Stimulated activated CD8-positive, alpha-beta memory T cell treated with anti-CD3 and anti-CD28 coated beads, Interleukin-7, amount 100 ng/mL, for 48 hours (primary cell): Measurements from ENCODE around the gene PTPRD.

Source experiments
- DNase-seq, 2 donors: peaks; one replicate each; pipeline ENCODE4 v3.0.0-alpha.2; 2020; ENCODE audit warnings: low read depth in 1 of 2; ENCODE audit errors: extremely low read depth in 1 of 2

Gene PTPRD

GRCh38 chr9:8494571-8494970, 2118.2 kb downstream of the PTPRD start:
- no peak for DNase-seq

- DNase-seq: no peak
Observed at GRCh38 chr9:8492679-8493078, 2120.1 kb downstream of the PTPRD start.

GRCh38 chr9:8492024-8492423, 2120.8 kb downstream of the PTPRD start:
- no peak for DNase-seq

- no peak for DNase-seq
Observed at GRCh38 chr9:8491563-8491962, 2121.2 kb downstream of the PTPRD start.

- no peak for DNase-seq
Observed at GRCh38 chr9:8489835-8490234, 2123.0 kb downstream of the PTPRD start.

GRCh38 chr9:8486095-8486494, 2126.7 kb downstream of the PTPRD start:
- DNase-seq: no peak

GRCh38 chr9:8484597-8485191, 2128.1 kb downstream of the PTPRD start:
- no peak for DNase-seq

- DNase-seq: no peak
Observed at GRCh38 chr9:8477450-8477849, 2135.4 kb downstream of the PTPRD start.

GRCh38 chr9:8474937-8475336, 2137.9 kb downstream of the PTPRD start:
- no peak for DNase-seq

GRCh38 chr9:8473244-8474020, 2139.4 kb downstream of the PTPRD start:
- no peak for DNase-seq

- DNase-seq: no peak
Observed at GRCh38 chr9:8468045-8468637, 2144.7 kb downstream of the PTPRD start.

- no peak for DNase-seq
Observed at GRCh38 chr9:8457816-8458215, 2155.0 kb downstream of the PTPRD start.

GRCh38 chr9:8457055-8457454, 2155.7 kb downstream of the PTPRD start:
- no peak for DNase-seq

GRCh38 chr9:8456344-8456743, 2156.5 kb downstream of the PTPRD start:
- no peak for DNase-seq

- DNase-seq: no peak
Observed at GRCh38 chr9:8450810-8451545, 2161.8 kb downstream of the PTPRD start.

GRCh38 chr9:8448226-8448625, 2164.6 kb downstream of the PTPRD start:
- DNase-seq: no peak

- no peak for DNase-seq
Observed at GRCh38 chr9:8447601-8448000, 2165.2 kb downstream of the PTPRD start.

GRCh38 chr9:8437876-8438275, 2174.9 kb downstream of the PTPRD start:
- DNase-seq: no peak

GRCh38 chr9:8437259-8437658, 2175.5 kb downstream of the PTPRD start:
- DNase-seq: no peak

GRCh38 chr9:8436786-8437185, 2176.0 kb downstream of the PTPRD start:
- DNase-seq: no peak

- DNase-seq: no peak
Observed at GRCh38 chr9:8434621-8435020, 2178.2 kb downstream of the PTPRD start.

- no peak for DNase-seq
Observed at GRCh38 chr9:8432224-8432623, 2180.6 kb downstream of the PTPRD start.
